HK-2 (cell line): Measurements from ENCODE around the gene SH2D2A.
A peak's percentile ranks its signal among the peaks of the same experiment; 100 is the strongest.
"Not testable (repeated sequence)": the region's sequence is repeated elsewhere in the genome, so short reads cannot be mapped to it uniquely, and the experiment has no call there.

ENCODE experiments used
- DNase-seq: peaks from one replicate; pipeline ENCODE4 v3.0.0-alpha.2; 2018; ENCODE audit not compliant: unreplicated experiment

Gene SH2D2A

GRCh38 chr1:156768610-156769295 is 47.9 kb downstream of the SH2D2A start:
- DNase-seq, result no peak

- DNase-seq, result peak; percentile 33
Observed at GRCh38 chr1:156767879-156768604, 48.6 kb downstream of the SH2D2A start.

- DNase-seq, result peak; percentile 98
Observed at GRCh38 chr1:156767101-156767878, 49.4 kb downstream of the SH2D2A start, which contains the start of gene PRCC. Gene PRCC (plus strand): TSS chr1:156767535. CDS start chr1:156767772, 237 bp downstream.

- DNase-seq, result no peak
Observed at GRCh38 chr1:156766298-156767100, 50.1 kb downstream of the SH2D2A start.

- no peak for DNase-seq
Observed at GRCh38 chr1:156765666-156766065, 51.0 kb downstream of the SH2D2A start.

- not testable (repeated sequence) for DNase-seq
Observed at GRCh38 chr1:156765136-156765535, 51.5 kb downstream of the SH2D2A start.

- DNase-seq, result no peak
Observed at GRCh38 chr1:156760796-156761104, 55.9 kb downstream of the SH2D2A start.

- no peak for DNase-seq
Observed at GRCh38 chr1:156760092-156760795, 56.4 kb downstream of the SH2D2A start.

- DNase-seq, result not testable (repeated sequence)
Observed at GRCh38 chr1:156757572-156758253, 58.9 kb downstream of the SH2D2A start.

- no peak for DNase-seq
Observed at GRCh38 chr1:156756355-156756754, 60.3 kb downstream of the SH2D2A start.
